ENCODE results near the gene NMNAT2. TPM values are rescaled to one million over a fixed set of nuclear protein-coding genes. Genes with fewer than 3 reads are reported as not detected.

The NMNAT2 gene
- total and polyA plus RNA-seq, 9 donors, result 0.24 to 2.5 (median 0.77) TPM; not detected in 1

DNA sequence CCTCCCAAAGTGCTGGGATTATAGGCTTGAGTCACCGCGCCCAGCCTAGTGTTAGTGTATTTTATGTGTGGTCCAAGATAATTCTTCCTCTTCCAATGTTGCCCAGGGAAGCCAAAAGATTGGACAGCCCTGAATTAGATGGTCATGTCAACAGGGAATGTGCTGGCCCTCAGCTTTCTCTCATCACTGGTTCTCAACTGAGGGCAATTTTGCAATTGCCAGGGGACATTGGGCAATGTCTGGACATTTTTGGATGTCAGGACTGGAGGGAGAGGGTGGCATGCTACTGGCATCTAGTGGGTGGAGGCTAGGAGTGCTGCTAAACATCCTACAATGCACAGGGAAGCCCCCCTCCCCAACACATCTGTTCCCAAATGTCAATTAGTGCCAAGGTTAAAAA, 137.1 kb downstream of the NMNAT2 start:
- H3K27ac ChIP-seq, result no peak overlapping the region
- TF ChIP-seq POLR2A (IDR thresholded peaks at IDR 0.05), result no peak
- no peak for TF ChIP-seq CTCF (IDR thresholded peaks at IDR 0.05)
- TF ChIP-seq EP300 (IDR thresholded peaks at IDR 0.05), result no peak
- 86 to 97% (median 92%) methylated on average over 2 of the region's 2 CpGs for WGBS, 3 donors

DNA sequence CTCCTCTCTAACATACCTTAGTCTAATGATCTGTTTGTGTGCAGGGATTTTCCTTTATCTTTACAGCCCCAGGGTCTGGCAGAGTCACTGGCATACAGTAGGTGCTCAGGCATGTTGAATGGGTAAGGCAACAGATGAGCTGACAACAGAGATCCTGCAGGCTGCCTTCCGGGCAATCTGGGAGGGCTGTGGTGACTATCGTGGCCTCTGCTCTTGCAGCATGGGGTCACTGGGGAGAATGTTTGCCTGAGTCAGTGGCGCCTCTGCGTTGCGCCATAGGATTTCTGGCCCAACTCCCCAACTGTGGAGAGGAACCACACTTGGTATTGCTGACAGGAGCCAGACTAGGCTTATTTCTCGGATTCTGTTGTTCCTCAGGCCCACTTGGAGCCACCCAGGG, 138.3 kb downstream of the NMNAT2 start:
- intact Hi-C loops (cut with DNase I), result loop anchor here in 2 of 4 donors (2.0 to 10.0 kb wide), 4 partner anchors 37 to 345 kb away; no protein-coding TSS in a partner anchor
- Histone ChIP-seq H3K4me3 (no peak overlapping the region), H3K27me3 (no peaks in the 10 kb centered on the region), H3K27ac (no peak overlapping the region), H3K4me1 (ENCODE audit: insufficient read depth) (peaks cover 7% of the 10 kb centered on the region), H3K9me3 (no peaks in the 10 kb centered on the region), H3K36me3 (no peaks in the 10 kb centered on the region)
- DNase-seq, result no peak
- no peak for TF ChIP-seq EP300 (IDR thresholded peaks at IDR 0.05)
- 79 to 95% (median 89%) methylated on average over 6 of the region's 6 CpGs for WGBS, 3 donors

More for the DNA sequence above, 137.1 kb downstream of the NMNAT2 start:
- Histone ChIP-seq H3K27me3 (no peaks in the 10 kb centered on the region), H3K9me3 (no peaks in the 10 kb centered on the region), H3K36me3 (no peaks in the 10 kb centered on the region), H3K4me3 (no peak overlapping the region), H3K4me1 (ENCODE audit: insufficient read depth) (peaks cover 7% of the 10 kb centered on the region)
- DNase-seq, result peak in 1 of 5 donors; percentile 51
- intact Hi-C loops (cut with DNase I), result loop anchor here in 2 of 4 donors (2.0 to 5.0 kb wide), 3 partner anchors 36 to 319 kb away; no protein-coding TSS in a partner anchor

DNA sequence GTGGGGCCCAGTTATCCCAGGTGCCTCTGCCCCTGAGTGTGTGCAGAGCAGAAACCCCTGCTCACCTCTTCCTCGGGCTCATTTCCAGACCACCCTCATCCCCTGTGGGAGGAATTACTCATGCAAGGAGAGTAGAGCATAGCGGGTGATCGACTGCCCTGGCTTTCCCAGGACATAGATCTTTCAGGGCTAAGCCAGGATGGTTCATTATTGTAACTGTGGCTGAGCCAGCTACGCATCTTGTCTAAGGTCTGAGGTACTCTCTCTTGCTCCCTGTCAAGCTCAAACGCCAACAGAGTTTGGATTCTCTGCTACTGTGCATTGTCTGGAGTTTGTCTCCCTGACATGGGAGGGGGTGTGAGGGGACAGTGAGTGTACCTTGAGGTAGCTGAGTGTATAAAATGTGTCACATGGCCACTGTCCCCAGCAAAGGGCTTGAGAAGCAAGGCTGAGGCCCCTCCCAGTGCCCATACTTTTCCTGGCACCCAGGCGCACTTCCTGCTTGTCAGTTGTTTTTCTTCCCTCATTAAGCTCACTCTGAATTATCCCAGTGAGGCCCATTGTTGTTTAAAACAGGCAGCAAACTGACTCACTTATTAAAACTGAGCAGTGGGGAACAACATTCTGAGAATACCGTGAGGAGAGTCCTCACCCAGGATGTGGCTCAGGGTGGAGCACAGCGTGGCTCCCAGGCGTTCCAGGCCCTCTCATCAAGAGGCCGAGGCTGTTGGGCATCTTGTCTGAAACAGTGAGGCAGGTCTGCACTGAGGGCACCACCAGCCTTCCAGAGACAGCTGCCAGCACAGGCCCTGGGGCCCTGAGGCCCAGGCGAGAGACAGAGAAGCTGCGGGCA, 139.2 kb downstream of the NMNAT2 start:
- TF ChIP-seq CTCF (IDR thresholded peaks at IDR 0.05) (no peak), POLR2A (IDR thresholded peaks at IDR 0.05) (no peak), EP300 (IDR thresholded peaks at IDR 0.05) (no peak)
- intact Hi-C loops (cut with DNase I), result loop anchor here in 1 of 4 donors (10.0 kb wide), 1 partner anchor 346 kb away; no protein-coding TSS in a partner anchor
- Histone ChIP-seq H3K27ac (no peak overlapping the region), H3K9me3 (no peaks in the 10 kb centered on the region), H3K4me3 (no peak overlapping the region), H3K4me1 (ENCODE audit: insufficient read depth) (peaks cover 7% of the 10 kb centered on the region), H3K27me3 (no peaks in the 10 kb centered on the region), H3K36me3 (no peaks in the 10 kb centered on the region)
- 77 to 79% (median 78%) methylated on average over 12 of the region's 12 CpGs for WGBS, 3 donors
- no peak for DNase-seq

GRCh38 chr1:183277821-183278738, 140.1 kb downstream of the NMNAT2 start:
- H3K9me3 ChIP-seq, result no peaks in the 10 kb centered on the region
- intact Hi-C loops (cut with DNase I), result loop anchor here in 1 of 4 donors (10.0 kb wide), 1 partner anchor 347 kb away; no protein-coding TSS in a partner anchor
- 43 to 48% (median 45%) methylated on average over 7 of the region's 7 CpGs for WGBS, 3 donors

More at GRCh38 chr1:183277821-183278738, 140.1 kb downstream of the NMNAT2 start:
- TF ChIP-seq POLR2A (IDR thresholded peaks at IDR 0.05) (no peak), EP300 (IDR thresholded peaks at IDR 0.05) (no peak), CTCF (IDR thresholded peaks at IDR 0.05) (no peak)
- Histone ChIP-seq H3K36me3 (no peaks in the 10 kb centered on the region), H3K4me1 (ENCODE audit: insufficient read depth) (peaks cover 7% of the 10 kb centered on the region), H3K27ac (no peak overlapping the region), H3K4me3 (no peak overlapping the region), H3K27me3 (no peaks in the 10 kb centered on the region)
- no peak for DNase-seq

Measured in ovary (tissue), 9 donors.